AG04450 (cell line): ENCODE results near the gene LRRC41. TPM values are rescaled to one million over a fixed set of nuclear protein-coding genes. Genes with fewer than 3 reads are reported as not detected.
"Not testable (repeated sequence)": the region's sequence is repeated elsewhere in the genome, so short reads cannot be mapped to it uniquely, and the experiment has no call there.

Source experiments
- CTCF ChIA-PET: fragments of 300-600, 350-600 bp; formaldehyde crosslinking; extraction: SDS; loops from one replicate; lab custom pipeline; 2022; ENCODE audit warnings: antibody characterized with exemption, inconsistent platforms; lab: Charles Lee
- POLR2A ChIA-PET: fragments of 350-600 bp; formaldehyde crosslinking; extraction: SDS; loops from one replicate; lab custom pipeline; 2021; ENCODE audit warnings: antibody characterized with exemption, inconsistent platforms; lab: Yijun Ruan, JAX
- DNase-seq: peaks from one replicate; pipeline ENCODE4 v3.0.0-alpha.2; 2011; ENCODE audit warnings: low read depth, low spot score
- H3K27ac ChIP-seq: one replicate; pipeline ENCODE4 v1.5.1; 2012; ENCODE audit warnings: low read depth, low read length, control low read depth
- H3K27me3 ChIP-seq: one replicate; pipeline ENCODE4 v1.6.0; 2012; ENCODE audit warnings: low read length; ENCODE audit not compliant: control insufficient read depth, insufficient read depth
- H3K4me3 ChIP-seq: 2 replicates; pipeline ENCODE4 v1.5.1; 2011; ENCODE audit warnings: mild to moderate bottlenecking, low read depth, low read length, control low read depth
- H3K9me3 ChIP-seq: 2 replicates; pipeline ENCODE4 v1.5.1; 2012; ENCODE audit warnings: low read length; ENCODE audit not compliant: control insufficient read depth, insufficient read depth
- polyA plus RNA-seq: library from polyadenylated mRNA; depleted of rRNA; stranded (reverse); fragments of >200 nt; gene quantifications from 2 replicates; pipeline ENCODE4 v1.2.3, GENCODE V29; 2011
- TF ChIP-seq, protein P1 (sequence below): IDR thresholded peaks from 2 replicates; pipeline ENCODE4 v1.5.1; 2011; ENCODE audit warnings: low read depth, low read length, control low read depth, inconsistent platforms

LRRC41 gene
- polyA plus RNA-seq, 1 experiment = 66.3 TPM

GRCh38 chr1:46333300-46334029 is 30.0 kb upstream of the LRRC41 start:
- Histone ChIP-seq H3K27me3 (no peaks in the 10 kb centered on the region), H3K27ac (no peak overlapping the region), H3K9me3 (no peaks in the 10 kb centered on the region), H3K4me3 (no peak overlapping the region)
- CTCF ChIA-PET = interaction anchor here (0.6 to 1.8 kb wide), 6 partner anchors 9 to 23 kb away, joined by 3 to 15 read pairs (median 4); no protein-coding TSS in a partner anchor
- DNase-seq = no peak
- TF ChIP-seq, protein P1, sequence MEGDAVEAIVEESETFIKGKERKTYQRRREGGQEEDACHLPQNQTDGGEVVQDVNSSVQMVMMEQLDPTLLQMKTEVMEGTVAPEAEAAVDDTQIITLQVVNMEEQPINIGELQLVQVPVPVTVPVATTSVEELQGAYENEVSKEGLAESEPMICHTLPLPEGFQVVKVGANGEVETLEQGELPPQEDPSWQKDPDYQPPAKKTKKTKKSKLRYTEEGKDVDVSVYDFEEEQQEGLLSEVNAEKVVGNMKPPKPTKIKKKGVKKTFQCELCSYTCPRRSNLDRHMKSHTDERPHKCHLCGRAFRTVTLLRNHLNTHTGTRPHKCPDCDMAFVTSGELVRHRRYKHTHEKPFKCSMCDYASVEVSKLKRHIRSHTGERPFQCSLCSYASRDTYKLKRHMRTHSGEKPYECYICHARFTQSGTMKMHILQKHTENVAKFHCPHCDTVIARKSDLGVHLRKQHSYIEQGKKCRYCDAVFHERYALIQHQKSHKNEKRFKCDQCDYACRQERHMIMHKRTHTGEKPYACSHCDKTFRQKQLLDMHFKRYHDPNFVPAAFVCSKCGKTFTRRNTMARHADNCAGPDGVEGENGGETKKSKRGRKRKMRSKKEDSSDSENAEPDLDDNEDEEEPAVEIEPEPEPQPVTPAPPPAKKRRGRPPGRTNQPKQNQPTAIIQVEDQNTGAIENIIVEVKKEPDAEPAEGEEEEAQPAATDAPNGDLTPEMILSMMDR = peak; percentile 41
- POLR2A ChIA-PET = no interaction called here

DNA sequence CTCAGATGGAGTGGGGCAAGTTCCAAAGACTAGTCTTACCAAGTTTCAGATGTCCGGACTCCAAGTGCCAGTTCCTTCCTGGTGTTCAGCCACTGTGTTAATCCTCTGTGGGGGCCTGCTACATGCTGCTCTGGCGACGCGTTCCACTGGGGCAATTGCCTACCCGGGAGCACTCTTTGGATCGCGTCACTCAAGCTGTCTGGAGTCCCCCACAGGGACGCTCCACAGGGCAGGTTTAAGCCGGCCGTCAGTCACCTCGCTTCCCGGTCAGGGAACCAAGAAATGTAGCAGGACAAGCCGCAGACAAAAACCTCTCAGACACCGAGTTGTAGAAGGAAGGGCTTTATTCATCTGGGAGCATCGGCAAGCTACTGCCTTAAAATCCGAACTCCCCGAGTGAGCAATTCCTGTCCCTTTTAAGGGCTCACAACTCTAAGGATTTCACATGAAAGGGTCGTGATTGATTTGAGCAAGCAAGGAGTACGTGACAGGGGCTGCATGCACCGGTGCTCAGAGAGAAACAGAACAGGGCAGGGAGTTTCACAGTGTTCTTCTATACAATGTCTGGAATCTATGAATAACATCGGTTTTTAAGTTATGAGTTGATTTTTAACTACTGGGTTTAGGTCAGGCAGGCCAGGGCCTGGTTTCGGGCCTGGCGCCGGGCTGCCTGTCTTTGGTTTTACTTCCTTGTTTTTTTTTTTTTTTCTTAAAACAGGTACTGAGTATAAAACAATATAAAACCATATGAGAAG is 28.5 kb upstream of the LRRC41 start:
- DNase-seq, H3K9me3 ChIP-seq, H3K27ac ChIP-seq, H3K27me3 ChIP-seq, H3K4me3 ChIP-seq, POLR2A ChIA-PET: not testable (repeated sequence)
- CTCF ChIA-PET = interaction anchor here (0.6 kb wide), 1 partner anchor 14 kb away, joined by 10 read pairs; no protein-coding TSS in a partner anchor

DNA sequence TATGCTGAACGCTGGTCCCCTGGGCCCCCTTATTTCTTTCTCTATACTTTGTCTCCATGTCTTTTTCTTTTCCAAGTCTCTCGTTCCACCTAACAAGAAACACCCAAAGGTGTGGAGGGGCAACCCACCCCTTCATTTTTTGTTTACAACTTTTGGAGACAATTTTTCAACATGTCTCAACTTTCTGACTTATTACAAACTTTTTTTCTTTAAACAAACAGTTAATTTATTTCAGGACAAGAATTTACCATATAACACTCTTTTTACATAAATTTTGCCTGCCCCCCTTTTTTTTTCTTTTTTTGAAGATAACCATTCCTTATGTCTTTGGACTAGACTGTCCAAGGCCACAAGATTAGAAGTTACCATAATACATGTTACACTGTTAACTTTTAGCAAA is 27.0 kb upstream of the LRRC41 start:
- H3K4me3 ChIP-seq, POLR2A ChIA-PET, DNase-seq, CTCF ChIA-PET, H3K27me3 ChIP-seq, H3K9me3 ChIP-seq, H3K27ac ChIP-seq: not testable (repeated sequence)

DNA sequence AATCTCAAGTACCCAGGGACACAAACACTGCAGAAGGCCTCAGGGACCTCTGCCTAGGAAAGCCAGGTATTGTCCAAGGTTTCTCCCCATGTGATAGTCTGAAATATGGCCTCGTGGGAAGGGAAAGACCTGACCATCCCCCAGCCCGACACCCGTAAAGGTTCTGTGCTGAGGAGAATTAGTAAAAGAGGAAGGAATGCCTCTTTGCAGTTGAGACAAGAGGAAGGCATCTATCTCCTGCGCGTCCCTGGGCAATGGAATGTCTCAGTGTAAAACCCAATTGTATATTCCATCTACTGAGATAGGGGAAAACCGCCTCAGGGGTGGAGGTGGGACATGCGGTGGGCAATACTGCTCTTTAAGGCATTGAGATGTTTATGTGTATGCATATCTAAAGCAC is 26.4 kb upstream of the LRRC41 start:
- H3K4me3 ChIP-seq, POLR2A ChIA-PET, H3K9me3 ChIP-seq, CTCF ChIA-PET, H3K27me3 ChIP-seq, DNase-seq, H3K27ac ChIP-seq: not testable (repeated sequence)

GRCh38 chr1:46328182-46328581 is 24.8 kb upstream of the LRRC41 start:
- not testable (repeated sequence) for H3K27me3 ChIP-seq, DNase-seq, H3K27ac ChIP-seq, H3K4me3 ChIP-seq, H3K9me3 ChIP-seq
- ChIA-PET POLR2A (interaction anchor here (1.0 kb wide), 1 partner anchor 21 kb away, joined by 3 read pairs; no protein-coding TSS in a partner anchor), CTCF (interaction anchor here (1.2 kb wide), 2 partner anchors 12 to 13 kb away, joined by 3 to 4 read pairs; partner anchors contain the start of gene NSUN4)

DNA sequence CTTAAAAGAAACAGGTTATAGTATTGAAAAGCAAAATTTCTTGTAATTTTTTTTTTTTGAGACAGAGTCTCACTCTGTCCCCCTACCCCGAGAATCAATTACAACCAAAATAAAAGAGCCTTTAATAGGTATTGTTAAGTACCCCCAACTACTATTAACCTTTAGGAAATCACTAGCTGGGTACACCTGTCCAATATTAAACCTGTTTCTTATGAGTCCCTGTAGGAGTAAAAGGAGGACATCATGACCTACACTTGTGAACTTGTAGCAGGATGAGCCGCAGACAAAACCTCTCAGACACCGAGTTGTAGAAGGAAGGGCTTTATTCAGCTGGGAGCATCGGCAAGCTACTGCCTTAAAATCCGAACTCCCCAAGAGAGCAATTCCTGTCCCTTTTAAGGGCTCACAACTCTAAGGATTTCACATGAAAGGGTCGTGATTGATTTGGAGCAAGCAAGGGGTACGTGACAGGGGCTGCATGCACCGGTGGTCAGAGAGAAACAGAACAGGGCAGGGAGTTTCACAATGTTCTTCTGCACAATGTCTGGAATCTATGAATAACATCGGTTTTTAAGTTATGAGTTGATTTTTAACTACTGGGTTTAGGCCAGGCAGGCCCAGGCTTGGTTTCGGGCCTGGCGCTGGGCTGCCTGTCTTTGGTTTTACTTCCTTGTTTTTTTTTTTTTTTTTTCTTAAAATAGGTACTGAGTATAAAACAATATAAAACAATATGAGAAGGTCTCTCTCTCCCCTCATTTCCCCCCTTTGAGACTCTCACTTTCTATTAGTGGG is 22.1 kb upstream of the LRRC41 start:
- H3K27ac ChIP-seq, POLR2A ChIA-PET, H3K4me3 ChIP-seq, H3K9me3 ChIP-seq, DNase-seq, H3K27me3 ChIP-seq, CTCF ChIA-PET: not testable (repeated sequence)

GRCh38 chr1:46322191-46322590 is 18.8 kb upstream of the LRRC41 start:
- H3K27me3 ChIP-seq, H3K9me3 ChIP-seq, DNase-seq, H3K27ac ChIP-seq, POLR2A ChIA-PET, H3K4me3 ChIP-seq: not testable (repeated sequence)
- CTCF ChIA-PET = interaction anchor here (0.8 kb wide), 1 partner anchor 99 kb away, joined by 3 read pairs; no protein-coding TSS in a partner anchor

DNA sequence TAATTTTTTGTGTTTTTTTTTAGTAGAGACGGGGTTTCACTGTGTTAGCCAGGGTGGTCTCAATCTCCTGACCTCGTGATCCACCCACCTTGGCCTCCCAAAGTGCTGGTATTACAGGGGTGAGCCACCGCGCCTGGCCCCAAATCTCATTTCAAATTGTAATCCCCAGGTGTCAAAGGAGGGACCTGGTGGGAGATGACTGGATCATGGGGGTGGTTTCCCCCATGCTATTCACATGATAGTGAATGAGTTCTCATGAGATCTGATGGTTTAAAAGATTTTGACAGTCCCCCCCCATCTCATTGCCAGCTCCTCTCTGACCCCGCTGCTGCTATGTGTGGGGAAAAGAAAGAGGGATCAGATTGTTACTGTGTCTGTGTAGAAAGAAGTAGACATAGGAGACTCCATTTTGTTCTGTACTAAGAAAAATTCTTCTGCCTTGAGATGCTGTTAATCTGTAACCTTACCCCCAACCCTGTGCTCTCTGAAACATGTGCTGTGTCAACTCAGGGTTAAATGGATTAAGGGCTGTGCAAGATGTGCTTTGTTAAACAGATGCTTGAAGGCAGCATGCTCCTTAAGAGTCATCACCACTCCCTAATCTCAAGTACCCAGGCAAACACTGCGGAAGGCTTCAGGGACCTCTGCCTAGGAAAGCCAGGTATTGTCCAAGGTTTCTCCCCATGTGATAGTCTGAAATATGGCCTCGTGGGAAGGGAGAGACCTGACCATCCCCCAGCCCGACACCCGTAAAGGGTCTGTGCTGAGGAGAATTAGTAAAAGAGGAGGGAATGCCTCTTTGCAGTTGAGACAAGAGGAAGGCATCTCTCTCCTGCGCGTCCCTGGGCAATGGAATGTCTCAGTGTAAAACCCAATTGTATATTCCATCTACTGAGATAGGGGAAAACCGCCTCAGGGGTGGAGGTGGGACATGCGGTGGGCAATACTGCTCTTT is 16.8 kb upstream of the LRRC41 start:
- H3K27me3 ChIP-seq, DNase-seq, H3K9me3 ChIP-seq, CTCF ChIA-PET, H3K27ac ChIP-seq, POLR2A ChIA-PET, H3K4me3 ChIP-seq: not testable (repeated sequence)

DNA sequence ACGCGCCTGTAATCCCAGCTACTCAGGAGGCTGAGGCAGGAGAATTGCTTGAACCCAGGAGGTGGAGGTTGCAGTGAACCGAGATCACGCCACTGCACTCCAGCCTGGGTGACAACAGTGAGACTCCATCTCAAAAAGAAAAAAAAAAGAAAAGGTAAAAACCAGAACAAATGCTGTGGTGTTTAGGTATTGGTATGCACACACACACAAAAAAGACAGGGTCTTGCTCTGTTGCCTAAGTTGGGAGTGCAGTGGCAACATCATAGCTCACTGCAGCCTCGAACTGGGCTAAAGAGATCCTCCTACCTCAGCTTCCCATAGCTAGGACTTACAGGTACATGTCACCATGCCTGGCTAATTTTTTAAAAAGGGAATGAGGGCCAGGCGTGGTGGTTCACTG is 15.9 kb upstream of the LRRC41 start:
- DNase-seq, CTCF ChIA-PET, H3K27ac ChIP-seq, POLR2A ChIA-PET, H3K27me3 ChIP-seq, H3K4me3 ChIP-seq, H3K9me3 ChIP-seq: not testable (repeated sequence)
